Measurements from ENCODE around the gene HHATL.
"Not testable (repeated sequence)": the region's sequence is repeated elsewhere in the genome, so short reads cannot be mapped to it uniquely, and the experiment has no call there.

The HHATL gene

GRCh38 chr3:42733501-42734262 is 31.1 kb upstream of the HHATL start:
- DNase-seq: no peak

- DNase-seq: no peak
Measured at GRCh38 chr3:42732829-42733459, 30.3 kb upstream of the HHATL start.

GRCh38 chr3:42732196-42732828 is 29.7 kb upstream of the HHATL start:
- DNase-seq: no peak

- no peak for DNase-seq
Measured at GRCh38 chr3:42731476-42732195, 29.0 kb upstream of the HHATL start.

- DNase-seq: no peak
Measured at GRCh38 chr3:42730706-42731420, 28.3 kb upstream of the HHATL start.

DNA sequence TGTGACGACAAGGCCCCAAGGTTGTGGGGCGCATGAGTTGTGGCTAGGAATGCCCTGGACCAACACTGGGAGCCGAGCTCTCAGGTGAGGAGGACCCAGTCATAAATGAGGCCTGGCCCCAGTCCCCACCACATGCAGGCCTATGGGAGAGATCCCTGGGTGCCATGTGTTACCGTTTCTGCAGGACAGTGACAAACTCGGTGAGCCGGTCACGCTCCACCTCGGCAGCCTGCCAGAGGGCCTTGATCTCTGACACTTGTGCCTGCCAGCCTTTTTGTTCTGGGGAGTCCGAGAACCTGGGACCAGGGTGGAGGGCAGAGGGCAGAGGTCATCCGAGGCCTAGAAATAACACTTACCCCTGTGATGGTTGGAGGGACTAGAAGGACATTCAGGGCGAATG is 27.7 kb upstream of the HHATL start:
- no peak for DNase-seq

DNA sequence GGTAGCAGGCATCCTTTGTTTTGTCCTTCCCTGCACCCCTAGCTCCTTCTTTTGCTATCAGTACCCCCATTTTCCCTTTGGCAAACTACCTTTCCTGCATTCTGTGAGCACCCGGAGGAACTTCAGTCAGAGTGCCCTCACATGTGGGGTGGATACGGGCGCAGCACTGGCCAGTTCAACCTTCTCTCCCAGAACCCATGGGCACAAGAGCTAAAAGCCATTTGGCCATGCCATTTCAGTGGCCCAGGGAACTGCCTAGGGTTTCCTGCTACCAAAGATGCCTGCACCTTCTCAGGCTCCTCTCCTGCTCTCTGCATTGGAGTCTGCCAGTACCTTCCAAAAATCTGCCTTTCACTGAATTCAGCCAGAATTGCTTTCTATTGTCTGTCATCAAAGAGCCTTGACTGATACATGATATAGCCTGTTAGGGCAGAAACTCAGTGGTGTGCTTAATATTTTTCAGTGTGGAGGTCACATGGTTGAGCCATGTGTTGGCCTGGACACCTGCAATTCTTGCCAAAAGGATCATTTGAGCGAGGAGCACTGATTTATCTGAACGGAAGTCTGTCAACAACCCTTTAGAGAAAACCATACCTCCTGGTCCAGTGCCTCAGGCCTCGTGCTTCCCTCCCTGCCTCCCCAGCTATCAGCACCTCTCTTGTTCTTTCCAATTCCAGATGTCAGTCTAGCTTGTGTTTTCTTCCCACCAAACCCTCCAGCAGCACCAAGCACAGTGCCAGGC is 27.0 kb upstream of the HHATL start:
- DNase-seq: no peak

DNA sequence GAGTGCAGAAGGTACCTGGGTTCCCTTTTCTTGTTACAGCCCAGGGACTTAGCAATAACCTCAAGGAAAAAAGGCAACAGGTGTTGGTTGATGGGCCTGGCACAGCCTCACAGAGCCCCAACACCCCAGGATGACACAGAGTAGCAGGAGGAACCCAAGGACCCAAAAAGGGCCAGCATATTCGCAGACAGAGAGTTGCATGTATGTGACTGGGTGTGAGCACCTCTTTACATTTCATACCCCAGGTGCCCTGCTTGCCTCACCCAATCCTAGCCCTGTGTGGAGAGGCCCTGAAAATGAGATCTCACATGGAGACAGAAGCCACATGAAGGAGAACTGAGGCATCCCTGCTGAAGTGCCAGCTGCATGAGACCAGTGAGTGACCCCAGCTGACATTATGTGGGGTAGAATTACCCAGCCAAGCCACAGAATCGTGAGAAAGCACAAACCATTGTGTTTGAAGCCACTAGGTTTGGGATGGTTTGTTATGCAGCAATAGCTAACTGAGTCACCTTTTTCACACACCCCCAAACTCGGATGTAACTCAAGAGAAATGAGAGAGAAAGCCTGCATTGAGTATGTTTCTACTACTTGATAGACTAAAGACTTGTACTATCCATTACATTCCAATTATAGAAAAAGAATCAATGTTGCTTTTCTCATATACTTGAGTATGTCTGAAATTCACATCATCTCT is 26.2 kb upstream of the HHATL start:
- no peak for DNase-seq

DNA sequence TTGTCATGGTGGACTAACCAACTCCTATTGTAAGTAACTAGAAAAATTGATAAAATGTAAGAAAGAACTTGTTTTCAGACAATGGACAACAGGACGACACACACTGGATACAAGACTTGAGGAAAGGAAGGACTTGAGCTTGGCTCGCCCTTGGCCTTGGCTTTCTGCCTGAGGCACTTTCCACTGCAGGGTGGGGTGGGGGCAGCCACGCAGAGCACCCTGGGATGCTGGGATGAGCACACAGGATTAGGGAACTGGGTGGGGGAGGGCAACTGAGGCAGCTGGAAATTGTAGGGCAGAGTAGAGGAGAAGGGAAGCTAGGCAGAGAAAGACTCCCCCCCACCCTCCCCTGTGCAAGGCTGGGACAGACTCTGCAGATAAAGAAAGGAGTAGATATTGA is 25.5 kb upstream of the HHATL start:
- DNase-seq: no peak

GRCh38 chr3:42725454-42725853 is 22.9 kb upstream of the HHATL start:
- no peak for DNase-seq

- DNase-seq: no peak
Measured at GRCh38 chr3:42723219-42723618, 20.6 kb upstream of the HHATL start.

- DNase-seq: not testable (repeated sequence)
Measured at GRCh38 chr3:42722442-42722841, 19.8 kb upstream of the HHATL start.

DNA sequence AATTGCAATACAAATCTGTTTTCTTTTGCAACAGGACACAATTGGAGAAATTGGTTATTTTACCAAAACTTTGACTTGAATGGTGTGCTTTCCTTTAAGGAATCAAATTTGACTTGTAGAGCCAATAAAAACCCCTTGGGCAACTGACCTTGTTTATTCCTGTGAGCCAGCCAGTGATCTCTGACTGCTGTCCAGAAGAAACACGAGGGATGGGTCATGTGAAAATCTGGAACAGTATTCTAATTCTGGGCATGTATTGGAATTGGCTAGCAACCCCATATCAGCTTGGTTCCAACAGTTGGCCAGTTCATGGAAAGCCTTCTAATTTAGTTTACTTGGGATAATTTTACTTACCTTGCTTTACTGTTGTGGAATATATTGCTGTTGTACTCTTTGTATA is 19.1 kb upstream of the HHATL start:
- DNase-seq: no peak

DNA sequence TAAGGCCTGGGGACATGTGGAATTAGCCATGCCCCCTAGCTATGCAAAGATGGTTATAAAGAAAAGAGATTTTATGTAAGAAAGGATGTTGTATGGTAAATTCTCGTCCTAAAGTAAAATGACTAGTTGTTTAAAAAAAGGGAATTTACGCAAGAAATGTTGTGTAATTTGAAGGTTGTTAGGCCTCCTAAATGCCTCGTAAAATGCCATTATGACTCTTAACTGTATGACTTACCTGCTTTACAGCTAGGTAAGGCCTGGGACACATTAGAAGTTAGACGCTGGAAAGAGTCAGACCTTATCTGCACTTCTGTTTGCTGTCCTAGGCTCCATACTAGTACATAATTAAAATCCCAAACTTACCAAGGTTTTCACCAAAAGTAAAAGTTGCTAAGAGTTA is 17.5 kb upstream of the HHATL start:
- DNase-seq: no peak

DNA sequence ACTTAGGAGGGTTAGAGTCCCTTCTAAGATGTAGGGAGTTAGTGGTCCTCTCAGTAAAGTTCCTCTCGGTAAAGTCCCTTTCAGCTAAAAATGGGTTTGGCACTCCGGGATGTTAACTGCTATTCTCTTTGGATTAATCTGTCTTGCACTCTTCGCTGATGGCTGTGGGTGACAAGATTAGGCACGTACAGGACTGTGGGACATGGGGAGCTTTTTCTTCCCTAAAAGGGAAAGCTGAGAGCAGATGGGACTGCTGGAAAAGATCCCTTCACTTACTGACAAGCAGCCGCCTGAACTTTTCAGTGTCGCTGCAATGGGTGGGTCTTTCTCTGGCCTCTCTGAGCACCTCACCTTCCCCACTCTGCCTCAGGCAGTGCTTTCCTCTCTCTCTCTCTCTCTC is 16.4 kb upstream of the HHATL start:
- no peak for DNase-seq

GRCh38 chr3:42718338-42718737 is 15.7 kb upstream of the HHATL start:
- DNase-seq: no peak

DNA sequence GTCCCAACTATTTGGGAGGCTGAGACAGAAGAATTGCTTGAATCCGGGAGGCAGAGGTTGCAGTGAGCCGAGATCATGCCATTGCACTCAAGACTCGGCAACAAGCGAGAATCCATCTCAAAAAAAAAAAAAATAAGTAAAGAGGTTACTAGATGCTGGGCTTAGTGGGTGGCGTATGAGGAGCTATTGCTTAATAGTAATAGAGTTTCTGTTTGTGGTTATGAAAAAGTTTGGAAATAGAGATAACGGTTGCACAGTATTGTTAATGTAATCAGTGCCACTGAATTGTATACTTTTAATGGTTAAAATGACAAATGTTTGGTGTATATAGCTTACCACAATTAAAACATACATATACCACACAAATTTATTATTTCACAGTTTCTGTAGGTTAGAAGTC is 14.7 kb upstream of the HHATL start:
- no peak for DNase-seq

DNA sequence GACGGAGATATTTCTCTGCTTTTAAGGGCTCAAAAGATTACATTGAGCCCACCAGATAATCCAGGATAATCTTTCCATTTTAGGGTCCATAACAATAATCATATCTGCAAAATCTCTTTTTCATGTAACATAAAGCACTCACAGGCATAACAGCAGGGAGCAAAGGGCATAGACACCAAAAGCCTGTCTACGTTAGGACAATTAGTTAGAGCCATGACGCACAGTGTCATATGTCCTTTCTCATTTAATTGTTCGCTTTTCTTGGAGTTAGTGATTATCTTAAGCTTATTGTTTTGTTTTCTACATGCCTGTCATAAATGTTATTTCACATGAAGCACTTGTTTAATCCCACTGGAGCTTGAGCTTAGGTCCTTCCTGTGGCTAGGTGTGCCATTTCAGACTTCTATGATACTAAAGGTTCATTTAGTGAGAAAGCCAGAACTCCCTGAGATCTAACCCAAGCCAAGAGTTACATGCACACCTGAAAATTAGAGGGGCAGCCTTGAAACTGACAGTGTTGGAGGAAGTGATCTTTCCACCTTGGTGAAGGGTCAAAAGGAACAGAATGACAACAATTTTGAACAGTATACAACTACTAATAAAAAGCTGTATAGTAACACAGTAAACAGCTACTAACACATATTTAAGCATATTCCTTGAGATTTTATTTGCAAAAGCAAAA is 11.7 kb upstream of the HHATL start:
- no peak for DNase-seq

DNA sequence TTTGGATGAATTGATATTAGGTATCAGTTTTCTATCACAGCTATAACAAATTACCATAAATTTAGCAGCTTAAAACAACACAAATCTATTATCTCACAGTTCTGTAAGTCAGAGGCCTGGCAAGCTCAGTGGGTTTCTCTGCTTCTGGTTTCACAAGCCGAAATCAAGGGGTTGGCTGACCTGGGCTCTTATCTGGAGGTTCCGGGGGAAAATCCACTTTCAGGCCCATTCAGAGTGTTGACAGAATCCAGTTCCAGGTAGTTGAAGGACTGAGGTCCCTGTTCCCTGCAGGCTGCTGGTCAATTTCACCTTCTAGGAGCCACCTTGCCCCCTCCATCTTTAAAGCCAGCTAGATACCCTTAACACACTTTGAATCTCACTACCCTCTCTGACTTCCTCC is 11.1 kb upstream of the HHATL start:
- DNase-seq: no peak

DNA sequence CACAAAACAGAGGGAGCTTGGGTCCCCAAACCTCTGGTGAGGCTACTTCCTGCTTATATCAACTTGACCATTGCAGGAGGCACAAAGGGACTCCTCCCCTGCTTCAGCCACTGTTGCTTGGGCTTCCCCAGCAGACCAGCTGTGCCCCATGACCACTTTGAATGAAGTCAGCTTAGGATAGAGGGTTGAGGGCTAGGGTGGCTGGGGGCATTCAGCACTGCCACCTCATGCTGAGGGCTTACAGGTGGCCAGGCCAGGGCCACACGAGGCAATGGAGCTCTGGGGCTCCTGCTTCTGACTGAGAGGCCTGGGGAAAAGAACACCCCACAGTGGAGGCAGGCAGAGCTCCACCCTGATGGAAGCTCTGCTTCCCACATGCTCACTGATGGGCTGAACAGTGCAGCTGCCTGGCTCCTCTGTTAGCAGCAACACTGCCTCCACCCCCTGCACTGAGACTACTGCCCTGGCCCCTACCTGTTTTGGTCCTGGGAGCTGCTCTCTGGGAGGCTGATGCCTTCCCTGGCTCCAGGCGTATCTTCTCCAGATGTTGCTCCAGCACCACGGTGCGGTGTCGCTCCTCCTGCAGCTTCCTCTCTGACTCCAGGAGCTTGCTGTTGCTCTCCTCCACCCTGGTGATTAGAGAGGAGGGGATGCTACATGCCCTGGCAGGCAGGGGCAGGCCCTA is 10.2 kb upstream of the HHATL start:
- DNase-seq: no peak

DNA sequence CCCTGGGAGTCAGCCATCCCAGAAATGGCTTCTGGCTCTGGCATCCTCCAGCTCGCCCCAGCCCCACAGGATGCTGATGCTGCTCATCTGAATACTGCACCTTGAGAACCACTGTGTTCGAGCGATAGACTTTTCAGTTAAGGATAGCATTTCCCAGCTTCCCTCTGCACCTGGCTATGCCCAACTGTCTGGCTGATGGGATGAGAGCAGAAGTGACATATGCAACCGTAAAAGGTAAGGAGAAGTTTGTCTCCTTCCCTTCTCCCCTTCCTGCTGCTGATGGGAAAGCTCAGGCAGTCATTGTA is 9.7 kb upstream of the HHATL start:
- DNase-seq: no peak

All from activated CD4-positive, alpha-beta T cell treated with anti-CD3 and anti-CD28 coated beads for 48 hours (primary cell).